Astrocyte of the spinal cord (primary cell): ENCODE data around the gene PPIG.
"Not testable (repeated sequence)": the region's sequence is repeated elsewhere in the genome, so short reads cannot be mapped to it uniquely, and the experiment has no call there.

Experiments used
- DNase-seq: peaks from one replicate; pipeline ENCODE4 v3.0.0; 2011; ENCODE audit warnings: low read depth, low spot score
- H3K4me3 ChIP-seq: 2 replicates; pipeline ENCODE4 v1.5.1; 2011; ENCODE audit warnings: low read depth, mild to moderate bottlenecking, low read length, moderate library complexity
- in situ Hi-C: cut with HindIII; loops from 2 replicates; pipeline ENCODE4 v1.10.0; 2017; ENCODE audit warnings: low sequenced_read_pairs
- TF ChIP-seq, protein P1 (sequence below): IDR thresholded peaks from 2 replicates; pipeline ENCODE4 v1.5.1; 2012; ENCODE audit warnings: low read depth, mild to moderate bottlenecking, low read length, inconsistent platforms

Gene PPIG

DNA sequence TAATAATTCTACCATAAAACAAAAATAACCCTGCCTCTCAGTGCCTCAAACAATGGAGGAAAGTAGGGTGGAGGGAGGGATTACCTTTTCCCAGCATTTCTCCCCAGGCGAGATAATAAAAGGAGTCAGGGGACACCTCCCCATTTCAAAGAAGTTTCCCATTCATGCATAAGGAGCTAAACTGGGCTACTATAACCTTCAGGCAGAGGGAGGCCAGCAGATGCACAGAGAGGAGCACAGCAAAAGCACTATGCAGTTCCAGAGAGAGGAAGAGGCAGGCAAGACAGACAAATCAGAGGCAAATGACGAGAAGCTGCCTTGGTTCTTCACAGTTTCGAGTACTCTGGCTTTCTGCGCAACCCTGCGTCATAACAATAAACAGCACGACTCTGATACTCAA, 92.7 kb downstream of the PPIG start:
- no peak for DNase-seq
- TF ChIP-seq, protein P1, sequence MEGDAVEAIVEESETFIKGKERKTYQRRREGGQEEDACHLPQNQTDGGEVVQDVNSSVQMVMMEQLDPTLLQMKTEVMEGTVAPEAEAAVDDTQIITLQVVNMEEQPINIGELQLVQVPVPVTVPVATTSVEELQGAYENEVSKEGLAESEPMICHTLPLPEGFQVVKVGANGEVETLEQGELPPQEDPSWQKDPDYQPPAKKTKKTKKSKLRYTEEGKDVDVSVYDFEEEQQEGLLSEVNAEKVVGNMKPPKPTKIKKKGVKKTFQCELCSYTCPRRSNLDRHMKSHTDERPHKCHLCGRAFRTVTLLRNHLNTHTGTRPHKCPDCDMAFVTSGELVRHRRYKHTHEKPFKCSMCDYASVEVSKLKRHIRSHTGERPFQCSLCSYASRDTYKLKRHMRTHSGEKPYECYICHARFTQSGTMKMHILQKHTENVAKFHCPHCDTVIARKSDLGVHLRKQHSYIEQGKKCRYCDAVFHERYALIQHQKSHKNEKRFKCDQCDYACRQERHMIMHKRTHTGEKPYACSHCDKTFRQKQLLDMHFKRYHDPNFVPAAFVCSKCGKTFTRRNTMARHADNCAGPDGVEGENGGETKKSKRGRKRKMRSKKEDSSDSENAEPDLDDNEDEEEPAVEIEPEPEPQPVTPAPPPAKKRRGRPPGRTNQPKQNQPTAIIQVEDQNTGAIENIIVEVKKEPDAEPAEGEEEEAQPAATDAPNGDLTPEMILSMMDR: no peak
- in situ Hi-C loops: no loop called here
- H3K4me3 ChIP-seq: no peak overlapping the region

DNA sequence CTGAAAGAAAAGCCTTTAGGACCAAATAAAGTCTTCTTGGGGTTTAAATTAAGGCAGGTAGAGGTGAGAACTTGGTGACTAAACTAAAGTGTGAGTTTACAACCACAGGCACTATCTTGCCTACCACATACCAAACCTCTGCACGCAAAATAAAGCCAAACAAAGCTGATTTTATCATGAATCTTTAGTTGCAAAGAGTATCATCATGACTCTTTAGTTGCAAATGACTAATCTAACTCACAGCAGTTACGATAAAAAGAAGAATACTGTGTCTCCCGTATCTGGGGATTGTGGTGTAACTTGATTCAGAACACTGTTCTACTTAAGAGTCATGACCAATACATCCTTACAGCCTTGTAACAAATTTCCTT, 98.9 kb downstream of the PPIG start:
- TF ChIP-seq, protein P1: no peak
- H3K4me3 ChIP-seq: no peak overlapping the region
- DNase-seq: no peak
- in situ Hi-C loops: no loop called here

DNA sequence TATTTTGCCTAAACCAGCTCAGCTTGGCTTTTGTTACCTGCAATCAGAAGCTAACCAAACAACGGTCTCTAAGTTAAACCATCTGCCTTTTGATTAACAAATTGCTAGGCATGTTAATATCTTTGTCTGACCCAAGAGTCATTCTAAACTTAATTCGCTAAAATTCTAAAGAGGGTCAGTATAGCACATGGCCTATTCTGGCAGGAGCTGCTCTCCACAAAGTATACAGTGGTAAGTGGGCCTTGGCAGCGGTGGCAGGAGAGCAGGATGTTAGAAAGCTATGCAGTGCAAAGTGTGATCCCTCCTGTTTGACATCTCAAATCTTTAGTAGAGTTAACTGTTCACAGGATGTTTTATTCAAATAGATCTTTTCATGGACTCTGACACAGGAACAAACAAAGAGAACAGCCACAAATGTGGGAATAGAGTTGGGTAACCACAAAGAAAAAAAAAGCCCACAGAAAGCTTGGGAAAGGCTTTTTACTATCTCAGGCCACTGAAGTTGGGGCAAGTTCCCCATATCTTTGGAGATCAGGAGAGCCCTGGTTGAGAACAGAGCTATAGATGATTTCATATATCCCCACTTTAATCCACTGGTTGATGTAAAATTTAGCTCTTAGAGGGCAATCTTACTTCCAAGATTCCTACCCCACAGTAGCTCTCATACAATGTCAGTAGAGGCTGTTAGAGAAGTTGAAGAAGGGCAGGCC, 99.4 kb downstream of the PPIG start:
- TF ChIP-seq, protein P1: no peak
- no peak overlapping the region for H3K4me3 ChIP-seq
- in situ Hi-C loops: no loop called here
- no peak for DNase-seq

DNA sequence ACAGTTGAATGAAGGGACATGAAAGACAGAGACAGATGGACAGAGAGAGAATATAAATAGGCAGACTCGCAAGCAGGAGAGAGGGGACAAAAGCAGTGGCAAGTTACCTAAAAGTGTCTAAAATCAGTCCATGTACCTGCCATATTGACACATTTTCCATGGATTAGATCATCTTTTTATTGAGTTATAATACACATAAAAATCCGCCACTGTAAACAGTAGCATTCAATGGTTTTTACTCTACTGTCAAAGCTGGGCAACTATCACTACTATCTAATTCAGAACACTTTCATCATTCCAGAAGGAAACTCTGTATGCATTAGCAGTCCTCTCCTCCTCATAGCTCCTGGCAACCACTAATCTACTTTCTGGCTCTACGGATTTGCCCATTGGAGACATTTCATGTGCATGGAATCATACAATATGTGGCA, 100.0 kb downstream of the PPIG start:
- no peak overlapping the region for H3K4me3 ChIP-seq
- TF ChIP-seq, protein P1: no peak
- in situ Hi-C loops: no loop called here
- no peak for DNase-seq

DNA sequence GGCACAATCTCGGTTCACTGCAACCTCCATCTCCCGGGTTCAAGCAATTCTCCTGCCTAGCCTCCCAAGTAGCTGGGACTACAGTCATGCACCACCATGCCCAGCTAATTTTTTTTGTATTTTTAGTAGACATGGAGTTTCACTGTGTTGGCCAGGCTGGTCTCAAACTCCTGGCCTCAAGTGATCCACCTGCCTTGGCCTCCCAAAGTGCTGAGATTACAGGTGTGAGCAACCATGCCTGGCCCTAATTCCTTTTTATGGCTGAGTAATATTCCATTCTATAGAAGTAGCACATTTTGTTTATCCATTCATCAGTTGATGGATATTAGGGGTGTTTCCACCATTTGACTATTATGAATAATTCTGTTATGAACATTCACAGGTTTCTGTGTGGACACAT, 100.6 kb downstream of the PPIG start:
- DNase-seq, H3K4me3 ChIP-seq, in situ Hi-C loops: not testable (repeated sequence)

DNA sequence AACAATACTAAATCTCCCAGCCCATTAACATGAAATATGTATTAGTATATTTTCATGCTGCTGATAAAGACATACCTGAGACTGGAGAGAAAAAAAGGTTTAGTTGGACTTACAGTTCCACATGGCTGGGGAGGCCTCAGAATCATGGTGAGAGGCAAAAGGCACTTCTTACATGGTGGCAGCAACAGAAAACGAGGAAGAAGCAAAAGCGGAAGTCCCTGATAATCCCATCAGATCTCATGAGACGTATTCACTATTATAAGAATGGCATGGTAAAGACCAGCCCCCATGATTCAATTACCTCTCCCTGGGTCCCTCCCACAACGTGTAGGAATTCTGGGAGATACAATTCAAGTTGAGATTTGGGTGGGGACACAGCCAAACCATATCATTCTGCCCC, 102.7 kb downstream of the PPIG start:
- in situ Hi-C loops, H3K4me3 ChIP-seq, DNase-seq: not testable (repeated sequence)

DNA sequence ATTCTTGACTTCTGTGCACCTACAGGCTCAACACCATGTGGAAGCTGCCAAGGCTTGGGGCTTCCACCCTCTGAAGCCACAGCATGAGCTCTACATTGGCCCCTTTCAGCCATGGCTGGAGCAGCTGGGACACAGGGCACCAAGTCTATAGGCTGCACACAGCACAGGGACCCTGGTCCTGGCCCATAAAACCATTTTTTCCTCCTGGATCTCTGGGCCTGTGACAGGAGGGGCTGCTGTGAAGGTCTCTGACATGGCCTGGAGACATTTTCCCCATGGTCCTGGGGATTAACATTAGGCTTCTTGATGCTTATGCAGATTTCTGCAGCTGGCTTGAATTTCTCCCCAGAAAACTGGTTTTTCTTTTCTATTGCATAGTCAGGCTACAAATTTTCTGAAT, 103.8 kb downstream of the PPIG start:
- in situ Hi-C loops, H3K4me3 ChIP-seq, DNase-seq: not testable (repeated sequence)

DNA sequence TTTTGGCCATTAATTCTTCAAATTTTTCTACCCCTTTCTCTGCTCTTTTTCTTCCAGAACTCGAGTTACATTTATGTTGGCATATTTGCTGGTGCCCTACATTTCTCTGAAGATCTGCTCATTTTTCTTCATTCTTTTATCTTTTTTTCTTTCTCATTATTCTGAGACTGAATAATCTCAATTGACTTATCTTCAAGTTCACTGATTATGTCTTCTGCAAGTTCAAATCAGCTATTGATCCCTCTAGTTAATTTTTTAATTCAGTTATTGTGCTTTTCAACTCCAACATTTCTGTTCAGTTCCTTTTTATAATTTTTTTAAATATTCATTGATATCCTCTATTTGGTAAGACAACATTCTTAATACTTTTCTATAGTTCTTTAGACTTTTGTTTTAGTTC, 106.8 kb downstream of the PPIG start:
- no peak for DNase-seq
- H3K4me3 ChIP-seq: no peak overlapping the region
- TF ChIP-seq, protein P1: no peak
- in situ Hi-C loops: no loop called here
